Bone marrow (tissue), 2 donors: ENCODE data around the gene WDR64.
A peak's percentile ranks its signal among the peaks of the same experiment; 100 is the strongest.

Source experiments
- DNase-seq, 2 donors: peaks; one replicate each; lab custom pipeline; 2025; lab: John Stamatoyannopoulos, UW

WDR64 gene

DNA sequence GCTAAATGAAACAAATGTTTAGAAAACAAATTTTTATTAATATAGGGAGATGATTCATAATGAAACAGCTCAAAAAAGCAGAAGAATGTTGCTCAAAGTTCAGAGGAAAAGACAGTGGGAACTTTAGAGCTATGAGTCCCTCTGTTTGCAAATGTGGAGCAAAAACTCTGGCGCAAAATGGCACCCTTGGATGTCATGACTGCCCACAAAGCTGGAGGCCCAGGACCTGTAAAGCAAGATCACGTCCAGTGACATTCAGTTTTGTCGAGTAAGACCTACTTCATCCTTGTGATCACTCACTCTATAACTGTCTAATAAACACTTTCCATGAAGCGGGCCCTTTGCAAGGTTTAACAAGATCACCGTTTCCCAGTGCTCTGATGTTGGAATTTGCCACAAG, 186.8 kb downstream of the WDR64 start:
- DNase-seq = no peak

DNA sequence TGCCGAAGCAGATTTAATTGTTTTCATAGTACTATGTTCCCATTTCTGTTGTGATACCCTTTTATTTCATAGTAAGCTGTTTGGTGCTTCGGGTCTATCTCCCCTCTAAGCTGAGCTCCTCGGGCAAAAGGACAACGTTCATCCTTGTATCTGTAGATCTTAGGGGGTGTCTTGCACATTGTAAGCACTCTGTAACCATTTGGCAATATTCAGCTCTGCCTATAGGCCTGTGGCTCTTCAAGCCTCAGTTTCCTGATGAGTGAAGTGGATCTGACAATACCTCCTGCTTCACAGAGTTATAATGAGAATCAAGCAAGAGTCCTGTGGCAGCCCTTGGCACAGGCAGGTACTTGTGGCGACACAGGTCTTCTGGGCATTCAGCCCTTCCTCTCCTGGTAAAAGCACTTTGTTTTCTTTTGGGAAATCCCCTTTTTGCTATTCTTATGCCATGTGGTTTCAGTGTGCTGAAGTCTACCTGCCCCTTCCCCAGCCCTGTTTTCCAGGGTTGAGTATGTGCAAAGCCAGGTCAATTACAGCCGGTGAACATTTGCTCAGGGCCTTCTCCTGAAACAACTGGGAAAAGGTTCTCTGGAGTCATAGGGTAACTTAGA, 187.4 kb downstream of the WDR64 start:
- DNase-seq = no peak

DNA sequence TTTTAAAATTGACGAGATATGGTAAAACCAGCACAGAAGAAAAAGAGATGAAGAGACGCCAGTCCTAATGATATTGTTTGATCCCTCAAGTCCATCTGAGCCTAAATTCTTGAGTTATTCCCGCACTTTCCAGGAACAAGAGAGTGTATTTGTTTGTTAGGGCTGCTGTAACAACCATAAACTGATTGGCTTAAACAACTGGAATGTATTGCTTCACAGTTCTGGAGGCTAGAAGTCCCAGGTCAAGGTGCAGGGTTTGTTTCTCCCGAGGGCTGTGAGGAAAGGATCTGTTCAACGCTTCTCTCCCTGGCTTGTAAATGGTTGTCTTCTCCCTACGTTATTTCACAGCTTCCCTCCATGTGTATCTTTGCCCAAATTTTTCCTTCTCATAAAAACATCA, 188.1 kb downstream of the WDR64 start:
- DNase-seq = no peak

DNA sequence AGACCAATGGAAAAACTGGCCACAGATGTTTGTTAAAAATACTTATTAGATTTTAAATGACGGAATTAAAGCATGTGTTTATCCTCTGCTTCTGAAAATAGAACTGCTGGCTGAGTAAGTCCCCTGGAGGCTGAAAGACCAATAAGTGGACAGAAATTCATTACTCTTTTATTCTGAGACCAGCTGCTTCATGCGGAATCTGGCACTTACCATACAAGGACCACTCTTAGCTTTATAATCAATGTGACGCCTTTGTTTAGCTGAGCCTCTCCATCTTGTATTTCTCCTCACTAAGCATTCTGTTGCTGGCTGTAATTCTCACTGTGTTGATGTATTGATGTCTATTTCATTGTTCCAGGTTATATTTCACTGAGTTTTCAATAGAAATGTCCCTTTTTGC, 189.6 kb downstream of the WDR64 start:
- no peak for DNase-seq

DNA sequence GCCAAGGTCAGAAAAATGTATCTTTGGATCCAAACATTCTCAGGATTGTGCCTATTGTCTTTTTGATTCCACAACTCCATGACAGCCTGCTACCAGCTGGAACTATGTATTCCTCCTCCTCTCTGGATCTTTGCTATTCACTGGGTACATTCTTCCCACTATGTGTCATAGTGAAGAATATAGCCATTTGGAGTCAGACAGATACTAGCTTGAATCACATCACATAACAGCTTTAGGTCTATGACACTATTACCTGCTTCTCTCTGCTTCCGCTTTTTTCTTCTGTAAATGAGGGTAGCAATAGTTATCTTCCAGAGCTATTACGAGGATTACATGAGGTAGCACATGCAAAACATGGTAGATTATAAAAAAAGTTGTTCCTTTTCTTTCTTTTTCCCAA, 190.5 kb downstream of the WDR64 start:
- DNase-seq = no peak

DNA sequence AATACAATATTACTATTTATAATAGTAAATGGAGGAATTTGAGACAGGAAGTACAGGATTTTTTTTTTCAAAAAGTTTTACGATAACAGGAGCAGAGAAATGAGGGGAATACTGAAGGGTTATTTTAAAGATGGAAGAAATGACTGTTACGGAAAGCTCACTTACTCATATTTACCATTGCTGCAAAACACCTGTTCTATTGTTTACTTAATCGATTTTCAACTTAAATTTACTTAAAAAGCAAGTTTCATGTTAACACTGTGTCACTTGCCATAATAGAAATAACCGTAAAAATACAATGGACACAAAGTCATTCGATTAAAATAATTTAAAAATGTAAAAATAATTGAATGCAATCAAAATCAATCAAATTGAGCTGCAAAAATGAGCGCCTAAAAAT, 192.5 kb downstream of the WDR64 start:
- no peak for DNase-seq

DNA sequence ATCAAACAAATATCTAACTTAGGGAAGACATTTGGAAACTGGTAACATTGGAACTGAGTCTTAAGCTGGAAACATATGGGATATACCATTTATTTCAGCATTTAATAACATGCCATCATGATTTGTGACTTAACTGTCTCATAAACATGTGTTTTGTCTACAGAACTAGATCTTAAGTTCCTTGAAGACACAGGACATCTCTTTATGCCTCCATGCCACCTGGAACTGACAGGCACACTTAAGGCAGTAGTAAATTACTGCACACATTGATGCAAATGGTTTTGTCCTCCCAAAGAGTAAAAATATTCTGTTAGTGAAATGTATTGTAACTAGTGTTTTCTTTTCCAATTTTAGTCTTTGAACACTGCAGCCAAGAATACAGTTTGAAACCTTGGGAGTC, 194.3 kb downstream of the WDR64 start:
- DNase-seq = no peak

DNA sequence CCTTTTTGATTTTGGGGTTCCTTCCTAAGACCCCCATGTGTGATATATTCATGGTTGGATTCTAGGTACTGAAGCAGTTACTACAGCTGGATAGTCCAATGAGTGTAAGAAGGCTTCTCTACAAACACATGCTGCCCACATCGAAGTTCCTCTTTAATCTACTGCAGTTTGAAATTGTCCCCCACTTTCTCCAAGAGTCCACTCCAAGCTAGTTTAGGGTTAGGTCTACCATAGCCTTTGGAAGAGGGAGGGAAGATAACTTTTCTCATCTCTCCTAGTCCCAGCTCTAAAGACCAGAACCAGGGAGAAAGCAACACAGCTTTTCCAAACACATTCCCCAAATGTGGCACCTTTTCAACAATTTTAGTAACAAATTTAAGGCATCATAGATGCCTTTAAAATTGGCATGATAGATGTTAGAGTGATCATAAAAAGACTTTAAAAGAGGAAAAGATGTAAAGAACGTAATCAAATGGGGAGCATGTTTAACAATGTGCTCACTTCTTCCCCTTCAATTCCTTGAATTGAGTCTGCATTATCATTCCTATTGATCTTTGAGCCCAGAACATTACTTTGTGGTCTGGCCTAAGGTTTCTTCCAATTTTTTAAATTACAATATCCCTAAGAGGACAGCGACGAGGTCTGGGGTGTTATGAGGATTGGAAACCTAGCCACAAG, 194.9 kb downstream of the WDR64 start:
- no peak for DNase-seq

DNA sequence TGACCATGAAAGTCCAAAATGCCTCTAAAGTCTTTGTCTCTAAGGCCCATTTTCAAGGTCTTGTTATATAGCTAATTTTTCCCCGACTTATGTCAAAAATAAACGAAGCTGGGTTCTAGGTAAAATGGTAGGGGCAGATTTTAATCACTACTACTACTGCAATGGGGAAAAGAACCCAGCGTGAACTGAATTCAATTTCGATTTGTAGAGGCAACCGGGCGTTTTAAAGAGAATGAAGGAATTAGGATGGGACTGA, 195.4 kb downstream of the WDR64 start:
- DNase-seq = no peak

DNA sequence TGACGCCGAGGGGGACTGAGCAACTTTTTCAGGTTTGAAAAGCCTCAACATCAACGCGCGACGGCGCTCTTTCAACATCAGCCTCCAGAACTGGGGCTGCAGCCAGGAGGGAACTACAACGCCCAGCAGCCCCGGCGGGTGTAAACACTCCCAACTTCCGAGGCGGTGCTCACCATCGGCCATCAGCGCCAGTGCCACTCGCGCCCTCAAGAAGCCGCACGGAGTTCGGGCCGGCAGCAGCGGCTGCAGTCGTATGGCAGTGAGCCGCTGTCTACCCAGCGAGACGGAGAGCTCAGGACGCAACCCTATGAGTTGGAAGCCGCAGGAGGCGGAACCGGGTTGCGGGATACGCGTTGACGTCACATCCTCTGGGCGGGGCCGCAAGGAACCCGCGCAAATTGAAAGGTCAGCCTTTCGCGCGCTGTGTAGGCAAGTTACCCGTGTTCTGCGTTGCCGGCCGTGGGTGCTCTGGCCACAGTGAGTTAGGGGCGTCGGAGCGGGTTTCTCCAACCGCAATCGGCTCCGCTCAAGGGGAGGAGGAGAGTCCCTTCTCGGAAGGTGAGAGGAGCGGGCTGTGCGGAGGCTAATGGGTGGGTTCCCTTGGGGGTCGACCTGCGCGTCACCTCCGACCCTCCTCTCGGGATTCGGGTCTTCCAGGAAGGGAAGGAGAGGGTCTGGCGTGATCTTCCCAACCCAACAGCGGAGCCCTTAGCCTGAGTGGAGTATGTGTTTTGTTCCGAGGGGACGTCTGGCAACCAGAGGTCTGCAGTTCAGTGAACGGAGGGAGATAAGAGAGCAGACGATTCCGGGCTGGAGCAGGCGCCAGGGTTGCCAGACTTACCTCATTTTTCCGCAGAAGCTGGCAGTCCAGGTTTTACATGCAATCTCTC, 196.0 kb downstream of the WDR64 start, which contains the start of gene EXO1:
TSS of gene EXO1 (plus strand) at position 409 of the 890 bp plus-strand sequence. CDS start 2,222 bp downstream, outside the sequence.
- peak; percentile 91 to 92 for DNase-seq

DNA sequence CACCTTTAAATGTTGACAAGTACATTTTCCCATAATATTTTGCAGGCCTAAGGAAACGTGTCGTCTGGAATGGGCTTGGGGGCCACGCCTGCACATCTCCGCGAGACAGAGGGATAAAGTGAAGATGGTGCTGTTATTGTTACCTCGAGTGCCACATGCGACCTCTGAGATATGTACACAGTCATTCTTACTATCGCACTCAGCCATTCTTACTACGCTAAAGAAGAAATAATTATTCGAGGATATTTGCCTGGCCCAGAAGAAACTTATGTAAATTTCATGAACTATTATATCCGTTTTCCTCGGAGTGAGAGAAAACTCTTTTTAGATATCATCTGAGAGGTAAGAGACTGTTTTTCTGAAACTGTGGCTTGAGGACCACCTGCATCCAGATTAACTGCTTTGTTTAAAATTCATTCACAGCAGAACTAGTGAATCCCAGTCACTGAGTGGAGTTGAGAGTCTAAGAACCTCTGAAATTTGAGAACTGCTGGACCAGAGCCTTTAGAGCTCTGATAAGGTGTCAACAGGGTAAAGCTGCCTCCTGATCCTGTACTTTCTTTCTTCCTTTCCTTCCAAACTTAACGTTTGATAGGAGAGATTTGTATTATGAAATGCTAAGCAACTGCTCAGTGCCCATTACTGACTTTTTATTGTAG, 196.7 kb downstream of the WDR64 start:
- DNase-seq = no peak

DNA sequence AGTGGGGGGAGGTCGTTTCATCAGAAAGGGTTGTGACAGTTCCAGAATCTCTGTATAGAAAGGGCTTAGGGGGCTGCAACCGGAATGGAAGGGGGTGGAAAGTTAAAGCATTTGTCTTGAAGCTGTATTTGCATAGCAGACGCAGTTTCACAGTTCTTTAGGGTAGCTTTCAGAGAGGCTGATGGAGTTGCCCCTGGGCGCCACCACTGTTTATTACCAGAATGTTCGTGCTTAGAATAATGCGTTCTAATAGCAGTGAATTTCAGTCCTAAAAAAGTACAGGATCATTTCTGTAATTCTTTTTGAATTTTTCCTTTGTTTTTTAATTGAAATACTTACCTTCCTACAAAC, 197.2 kb downstream of the WDR64 start:
- DNase-seq = no peak
